Mucosa of rectum (tissue), 2 donors: ENCODE data around the gene CACNA1I.

Source experiments
- H3K27ac ChIP-seq, 2 donors: one replicate each; pipeline ENCODE4 v1.7.0; 2013; ENCODE audit warnings: inconsistent platforms in 2 of 2, low read depth in 2 of 2, low read length in 2 of 2
- H3K27me3 ChIP-seq, 2 donors: one replicate each; pipeline ENCODE4 v1.7.0; 2013; ENCODE audit warnings: low read length in 2 of 2; ENCODE audit not compliant: control insufficient read depth in 2 of 2, insufficient read depth in 2 of 2
- H3K36me3 ChIP-seq, 2 donors: one replicate each; pipeline ENCODE4 v1.7.0; 2013; ENCODE audit warnings: low read length in 2 of 2; ENCODE audit not compliant: control insufficient read depth in 2 of 2, insufficient read depth in 2 of 2
- H3K4me1 ChIP-seq, 2 donors: one replicate each; pipeline ENCODE4 v1.7.0; 2013; ENCODE audit warnings: low read length in 2 of 2, mild to moderate bottlenecking in 1 of 2; ENCODE audit not compliant: control insufficient read depth in 2 of 2, insufficient read depth in 2 of 2
- H3K4me3 ChIP-seq, 2 donors: one replicate each; pipeline ENCODE4 v1.7.0; 2013; ENCODE audit warnings: low read length in 2 of 2
- H3K9ac ChIP-seq, 2 donors: one replicate each; pipeline ENCODE4 v1.7.0; 2013; ENCODE audit warnings: low read length in 2 of 2, low read depth in 1 of 2, mild to moderate bottlenecking in 1 of 2
- H3K9me3 ChIP-seq, 2 donors: one replicate each; pipeline ENCODE4 v1.7.0; 2013; ENCODE audit warnings: low read length in 2 of 2; ENCODE audit not compliant: control insufficient read depth in 2 of 2
- donor health status: healthy.
- donor health status: Normal muscosa, but diverticular disease.

Gene CACNA1I

DNA sequence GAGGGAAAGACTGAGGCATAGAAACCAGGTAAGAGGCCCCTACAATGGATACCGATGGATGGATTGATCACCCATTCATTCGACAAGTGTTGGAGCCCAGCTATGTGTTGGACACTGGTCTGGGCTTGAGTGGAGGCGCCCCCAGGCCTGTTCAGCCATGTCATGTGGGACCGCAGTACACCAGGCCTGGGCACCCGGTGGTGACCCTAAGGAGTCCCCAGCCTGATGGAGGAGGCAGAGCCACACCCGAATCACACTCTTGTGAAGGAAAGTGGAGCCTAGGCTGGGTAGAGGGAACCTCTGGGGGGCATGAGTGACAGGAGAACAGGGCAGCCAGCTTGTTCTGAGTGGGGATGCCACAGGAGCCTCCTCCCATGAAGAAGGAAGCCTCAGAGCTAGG lies 10.2 kb downstream of the CACNA1I start:
- Histone ChIP-seq H3K36me3 (no peaks in the 10 kb centered on the region), H3K27ac (no peak overlapping the region), H3K4me3 (no peak overlapping the region), H3K9me3 (no peaks in the 10 kb centered on the region), H3K9ac (no peak overlapping the region), H3K4me1 (no peaks in the 10 kb centered on the region), H3K27me3 (peaks cover 0 to 7% of the 10 kb centered on the region in 2 donors)

DNA sequence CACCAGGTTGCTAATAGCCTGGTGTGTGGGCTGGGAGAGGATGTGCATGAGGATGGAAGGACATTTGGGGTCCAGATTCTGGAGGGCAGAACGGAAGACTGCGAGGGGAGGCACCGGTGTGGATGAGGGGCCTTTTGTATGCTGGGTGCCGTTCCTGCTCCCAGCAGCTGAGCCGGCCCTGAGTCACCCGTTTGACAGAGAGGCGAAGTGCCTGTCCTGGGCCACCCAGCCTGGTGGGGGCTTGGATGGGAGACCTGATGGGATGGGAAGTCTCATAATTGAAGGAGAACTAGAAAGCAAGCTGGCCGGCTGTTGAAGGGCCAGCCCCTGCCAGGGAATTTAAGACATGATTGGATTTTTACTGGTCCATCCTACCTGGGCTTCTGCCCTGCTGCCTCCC lies 10.8 kb downstream of the CACNA1I start:
- no peak overlapping the region for H3K4me3 ChIP-seq
- no peaks in the 10 kb centered on the region for H3K4me1 ChIP-seq
- no peak overlapping the region for H3K27ac ChIP-seq
- no peaks in the 10 kb centered on the region for H3K36me3 ChIP-seq
- no peak overlapping the region for H3K9ac ChIP-seq
- no peaks in the 10 kb centered on the region for H3K9me3 ChIP-seq
- H3K27me3 ChIP-seq, result peaks cover 0 to 7% of the 10 kb centered on the region in 2 donors

GRCh38 chr22:39583066-39583667 lies 12.6 kb downstream of the CACNA1I start:
- no peak overlapping the region for H3K27ac ChIP-seq
- H3K27me3 ChIP-seq, result peaks cover 0 to 4% of the 10 kb centered on the region in 2 donors
- H3K4me3 ChIP-seq, result no peak overlapping the region
- H3K9me3 ChIP-seq, result no peaks in the 10 kb centered on the region
- H3K4me1 ChIP-seq, result no peaks in the 10 kb centered on the region
- H3K36me3 ChIP-seq, result no peaks in the 10 kb centered on the region
- no peak overlapping the region for H3K9ac ChIP-seq

DNA sequence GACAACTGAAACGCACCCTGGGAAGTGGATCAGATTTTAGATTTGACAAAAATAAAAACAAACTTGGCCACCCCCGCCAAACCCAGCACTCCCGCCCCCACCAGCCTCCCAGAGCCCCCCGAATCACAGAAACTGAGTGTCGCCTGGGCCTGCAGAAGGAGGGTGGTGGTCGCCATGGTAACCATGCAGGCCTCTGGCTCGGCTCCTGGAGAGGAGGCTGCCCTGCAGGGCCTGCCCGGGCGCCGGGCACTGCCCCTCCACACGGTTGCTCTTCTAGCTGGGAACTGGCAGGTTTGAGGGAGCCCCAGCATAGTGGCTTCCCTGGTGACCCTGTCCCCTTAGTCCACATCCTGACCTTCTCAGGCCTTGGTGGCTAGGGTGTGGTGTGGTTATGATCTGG lies 19.3 kb downstream of the CACNA1I start:
- H3K9ac ChIP-seq, result no peak overlapping the region
- H3K9me3 ChIP-seq, result no peaks in the 10 kb centered on the region
- H3K27ac ChIP-seq, result no peak overlapping the region
- no peak overlapping the region for H3K4me3 ChIP-seq
- no peaks in the 10 kb centered on the region for H3K36me3 ChIP-seq
- H3K4me1 ChIP-seq, result no peaks in the 10 kb centered on the region
- H3K27me3 ChIP-seq, result peaks cover 0 to 8% of the 10 kb centered on the region in 2 donors

- no peaks in the 10 kb centered on the region for H3K9me3 ChIP-seq
- H3K4me3 ChIP-seq, result no peak overlapping the region
- no peak overlapping the region for H3K27ac ChIP-seq
- no peaks in the 10 kb centered on the region for H3K4me1 ChIP-seq
- no peaks in the 10 kb centered on the region for H3K36me3 ChIP-seq
- no peak overlapping the region for H3K9ac ChIP-seq
- H3K27me3 ChIP-seq, result peaks cover 4 to 17% of the 10 kb centered on the region in 2 donors
Observed at GRCh38 chr22:39592081-39593065, 21.8 kb downstream of the CACNA1I start.

DNA sequence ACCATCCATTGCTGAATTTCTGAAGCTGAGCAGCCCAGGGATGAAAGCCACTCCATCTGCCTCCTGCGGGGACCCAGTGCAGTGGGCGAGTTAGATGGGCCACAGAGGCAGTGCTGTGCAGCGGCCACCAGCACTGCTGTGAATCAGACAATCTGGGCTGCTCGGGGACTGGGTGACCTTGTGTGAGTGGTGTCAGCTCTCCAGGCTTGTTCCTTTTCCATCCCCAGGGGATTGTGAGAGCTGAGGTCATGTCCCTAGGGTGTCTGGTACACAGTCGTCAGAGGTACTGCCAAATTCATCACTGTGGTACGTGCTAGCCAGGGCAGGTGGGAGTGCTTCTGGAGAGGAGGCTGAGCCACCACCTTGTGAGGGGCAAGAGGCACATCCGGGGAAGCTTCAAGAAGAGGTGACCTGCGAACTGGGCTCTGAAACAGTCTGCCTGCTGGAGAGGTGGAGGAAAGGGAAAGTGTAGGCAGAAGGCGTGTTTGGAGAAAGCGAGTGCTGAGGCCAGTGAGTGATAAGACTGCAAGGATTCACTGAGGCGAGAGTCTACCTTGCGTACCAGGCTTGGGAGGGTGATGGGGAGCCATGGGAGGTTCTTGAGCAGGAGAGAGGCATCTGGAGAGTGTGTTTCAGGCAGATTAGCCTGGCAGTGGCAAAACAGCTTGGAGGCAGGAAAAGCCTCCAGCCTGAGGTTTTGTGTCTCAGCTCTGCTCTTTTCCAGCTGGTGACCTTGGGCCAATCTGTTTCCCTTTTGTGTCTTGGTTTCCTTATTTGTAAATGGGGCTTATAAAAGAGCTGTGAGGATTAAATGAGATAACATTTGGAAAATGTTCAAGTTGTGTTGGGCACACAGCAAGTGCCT lies 22.7 kb downstream of the CACNA1I start:
- H3K27me3 ChIP-seq, result peaks cover 6 to 17% of the 10 kb centered on the region in 2 donors
- no peaks in the 10 kb centered on the region for H3K36me3 ChIP-seq

DNA sequence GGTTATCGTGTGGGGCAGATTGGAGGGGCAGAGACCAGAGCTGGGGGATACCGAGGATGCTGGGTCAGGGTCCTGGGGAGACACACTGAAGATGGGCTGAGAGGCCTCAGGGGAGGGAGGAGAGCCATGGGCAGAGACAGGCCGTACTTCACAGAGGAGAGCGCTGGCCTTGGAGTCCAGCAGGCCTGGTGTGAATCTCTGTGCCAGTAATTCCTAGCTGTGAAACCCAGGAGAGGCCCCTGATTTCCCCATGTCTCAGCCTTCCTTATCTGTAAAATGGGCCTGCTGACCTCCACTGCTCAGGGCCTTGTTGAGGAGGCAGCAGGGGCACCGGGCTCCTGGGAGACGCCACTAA lies 23.4 kb downstream of the CACNA1I start:
- H3K9me3 ChIP-seq, result no peaks in the 10 kb centered on the region
- H3K27ac ChIP-seq, result no peak overlapping the region
- H3K4me1 ChIP-seq, result peaks cover 0 to 5% of the 10 kb centered on the region in 2 donors
- H3K4me3 ChIP-seq, result no peak overlapping the region
- no peaks in the 10 kb centered on the region for H3K36me3 ChIP-seq
- H3K9ac ChIP-seq, result no peak overlapping the region
- peaks cover 6 to 20% of the 10 kb centered on the region in 2 donors for H3K27me3 ChIP-seq

More for the DNA sequence above, 22.7 kb downstream of the CACNA1I start:
- no peaks in the 10 kb centered on the region for H3K9me3 ChIP-seq
- H3K27ac ChIP-seq, result no peak overlapping the region
- no peak overlapping the region for H3K9ac ChIP-seq
- no peak overlapping the region for H3K4me3 ChIP-seq
- peaks cover 0 to 5% of the 10 kb centered on the region in 2 donors for H3K4me1 ChIP-seq

- H3K4me1 ChIP-seq, result peaks cover 0 to 5% of the 10 kb centered on the region in 2 donors
- peaks cover 6 to 20% of the 10 kb centered on the region in 2 donors for H3K27me3 ChIP-seq
- H3K27ac ChIP-seq, result no peak overlapping the region
- H3K4me3 ChIP-seq, result no peak overlapping the region
- H3K9ac ChIP-seq, result no peak overlapping the region
- no peaks in the 10 kb centered on the region for H3K9me3 ChIP-seq
- H3K36me3 ChIP-seq, result no peaks in the 10 kb centered on the region
Observed at GRCh38 chr22:39594411-39594810, 23.9 kb downstream of the CACNA1I start.

GRCh38 chr22:39595622-39596172 lies 25.1 kb downstream of the CACNA1I start:
- Histone ChIP-seq H3K27ac (no peak overlapping the region), H3K27me3 (peaks cover 6 to 20% of the 10 kb centered on the region in 2 donors), H3K4me1 (peaks cover 0 to 5% of the 10 kb centered on the region in 2 donors), H3K4me3 (no peak overlapping the region), H3K9me3 (no peaks in the 10 kb centered on the region), H3K36me3 (no peaks in the 10 kb centered on the region), H3K9ac (no peak overlapping the region)
